Activated CD8-positive, alpha-beta memory T cell treated with anti-CD3 and anti-CD28 coated beads, Interleukin-2, amount 50 U/mL, for 24 hours (primary cell): Measurements from ENCODE around the gene BAD.

Experiments used
- DNase-seq: peaks from one replicate; pipeline ENCODE4 v3.0.0-alpha.2; 2020; ENCODE audit errors: extremely low read depth

Gene BAD

GRCh38 chr11:64296236-64296635, 11.8 kb upstream of the BAD start:
- DNase-seq: no peak

GRCh38 chr11:64295760-64296159, 11.3 kb upstream of the BAD start:
- no peak for DNase-seq

GRCh38 chr11:64294774-64295173, 10.3 kb upstream of the BAD start:
- no peak for DNase-seq

- no peak for DNase-seq
Observed at GRCh38 chr11:64292460-64293254, 8.2 kb upstream of the BAD start.

GRCh38 chr11:64291752-64292459, 7.4 kb upstream of the BAD start:
- DNase-seq: no peak

- DNase-seq: no peak
Observed at GRCh38 chr11:64291262-64291751, 6.8 kb upstream of the BAD start, which contains the start of gene KCNK4. KCNK4 (plus strand) TSS chr11:64291302; CDS start chr11:64293019, 1,717 bp downstream.

- DNase-seq: no peak
Observed at GRCh38 chr11:64290352-64291261, 6.1 kb upstream of the BAD start.

- DNase-seq: no peak
Observed at GRCh38 chr11:64289002-64289564, 4.6 kb upstream of the BAD start.

GRCh38 chr11:64288353-64288750, 3.9 kb upstream of the BAD start:
- DNase-seq: no peak

- no peak for DNase-seq
Observed at GRCh38 chr11:64287676-64288352, 3.3 kb upstream of the BAD start.

GRCh38 chr11:64286801-64287159, 2.3 kb upstream of the BAD start:
- no peak for DNase-seq

GRCh38 chr11:64285885-64286800, 1.7 kb upstream of the BAD start:
- DNase-seq: no peak

GRCh38 chr11:64284962-64285884, 758 bp upstream of the BAD start, which contains the start of gene GPR137:
GPR137 (plus strand) TSS chr11:64285848; CDS start chr11:64286525, 677 bp downstream.
- DNase-seq: no peak

- no peak for DNase-seq
Observed at GRCh38 chr11:64283092-64283491, 1.4 kb downstream of the BAD start.

- DNase-seq: no peak
Observed at GRCh38 chr11:64281957-64282770, 2.3 kb downstream of the BAD start.

GRCh38 chr11:64278576-64279190, 5.8 kb downstream of the BAD start:
- DNase-seq: no peak

GRCh38 chr11:64276653-64277431, 7.6 kb downstream of the BAD start:
- no peak for DNase-seq
